VCaP (cell line): ENCODE results near the gene FBXW12.

Experiments used
- H3K27ac ChIP-seq: fragments of 450-650 bp; 2 replicates; pipeline ENCODE4 v1.5.1; 2017
- TF ChIP-seq, protein P1 (sequence below): fragments of 450-650 bp; conservative IDR thresholded peaks from 2 replicates; pipeline ENCODE4 v1.5.1; 2017; ENCODE audit warnings: mild to moderate bottlenecking, moderate library complexity

FBXW12 gene

DNA sequence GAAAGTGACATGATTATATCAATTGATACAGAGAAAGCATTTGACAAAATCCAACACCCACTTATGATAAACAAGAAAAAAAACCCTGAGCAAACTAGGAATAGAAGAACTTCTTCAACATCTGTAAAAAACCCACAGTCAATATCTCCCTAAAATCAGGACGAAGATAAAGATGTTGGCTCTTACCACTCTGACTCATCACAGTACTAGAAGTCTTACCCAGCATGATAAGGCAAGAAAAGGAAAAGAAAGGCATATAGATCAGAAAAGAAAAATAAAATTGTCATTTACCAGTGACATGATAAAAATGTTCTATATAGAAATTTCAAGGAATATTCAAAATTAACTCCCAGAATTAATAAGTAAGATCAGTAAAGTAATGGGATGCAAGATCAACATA lies 7.2 kb upstream of the FBXW12 start:
- H3K27ac ChIP-seq, result no peak overlapping the region
- TF ChIP-seq, protein P1, sequence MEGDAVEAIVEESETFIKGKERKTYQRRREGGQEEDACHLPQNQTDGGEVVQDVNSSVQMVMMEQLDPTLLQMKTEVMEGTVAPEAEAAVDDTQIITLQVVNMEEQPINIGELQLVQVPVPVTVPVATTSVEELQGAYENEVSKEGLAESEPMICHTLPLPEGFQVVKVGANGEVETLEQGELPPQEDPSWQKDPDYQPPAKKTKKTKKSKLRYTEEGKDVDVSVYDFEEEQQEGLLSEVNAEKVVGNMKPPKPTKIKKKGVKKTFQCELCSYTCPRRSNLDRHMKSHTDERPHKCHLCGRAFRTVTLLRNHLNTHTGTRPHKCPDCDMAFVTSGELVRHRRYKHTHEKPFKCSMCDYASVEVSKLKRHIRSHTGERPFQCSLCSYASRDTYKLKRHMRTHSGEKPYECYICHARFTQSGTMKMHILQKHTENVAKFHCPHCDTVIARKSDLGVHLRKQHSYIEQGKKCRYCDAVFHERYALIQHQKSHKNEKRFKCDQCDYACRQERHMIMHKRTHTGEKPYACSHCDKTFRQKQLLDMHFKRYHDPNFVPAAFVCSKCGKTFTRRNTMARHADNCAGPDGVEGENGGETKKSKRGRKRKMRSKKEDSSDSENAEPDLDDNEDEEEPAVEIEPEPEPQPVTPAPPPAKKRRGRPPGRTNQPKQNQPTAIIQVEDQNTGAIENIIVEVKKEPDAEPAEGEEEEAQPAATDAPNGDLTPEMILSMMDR, result no peak

DNA sequence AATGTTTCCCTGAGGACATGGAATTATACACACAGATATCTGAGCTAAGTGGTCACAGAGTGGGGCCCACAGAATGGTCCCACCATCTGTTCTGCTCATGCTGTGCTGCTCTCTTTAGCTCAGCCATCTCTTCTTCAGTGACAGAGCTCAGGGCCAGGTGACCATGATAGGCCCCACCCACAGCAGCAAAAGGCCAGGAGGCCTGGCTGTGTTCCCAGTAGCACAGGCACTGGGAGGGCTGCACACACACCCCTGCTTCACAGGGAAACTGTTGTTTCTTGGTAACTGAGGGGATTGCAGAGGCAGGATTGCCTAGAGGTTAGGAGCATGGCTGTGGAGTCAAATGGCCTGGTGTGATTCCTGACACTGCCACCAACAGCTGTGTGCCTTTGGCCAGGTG lies 4.8 kb upstream of the FBXW12 start:
- H3K27ac ChIP-seq, result no peak overlapping the region; the same call in 1 of the 2 replicates
- TF ChIP-seq, protein P1, result no peak

DNA sequence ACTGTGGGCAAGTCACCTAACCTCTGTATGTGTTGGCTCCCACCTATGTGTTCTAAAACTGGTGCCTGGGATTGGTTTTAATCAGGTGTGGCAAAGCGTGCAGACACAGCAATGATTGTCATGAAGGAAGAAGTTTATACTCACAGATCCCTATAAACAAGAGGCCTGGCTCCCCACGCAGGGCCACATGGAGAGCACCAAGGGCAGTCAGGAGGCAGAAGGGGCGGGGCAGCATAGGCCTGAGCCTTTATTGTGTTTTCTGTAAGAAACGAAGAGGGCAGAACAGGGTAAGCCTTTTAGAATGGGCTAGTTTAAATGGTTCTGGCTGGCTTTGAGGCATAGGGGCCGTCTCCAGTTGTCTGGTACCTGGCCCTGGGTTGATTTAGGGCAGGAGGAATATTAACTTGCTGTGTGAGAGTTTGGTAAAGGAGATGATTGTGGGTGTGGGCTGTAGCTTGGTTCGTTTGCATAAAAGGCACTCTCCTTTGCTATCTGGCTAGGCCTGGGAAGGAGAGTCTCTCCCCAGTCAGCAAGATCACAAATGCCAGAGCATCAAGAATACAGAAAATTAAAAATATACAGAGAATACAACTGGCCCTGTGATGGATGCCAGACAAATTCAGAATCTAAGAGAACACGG lies 2.2 kb upstream of the FBXW12 start:
- H3K27ac ChIP-seq, result no peak overlapping the region
- TF ChIP-seq, protein P1, result no peak

DNA sequence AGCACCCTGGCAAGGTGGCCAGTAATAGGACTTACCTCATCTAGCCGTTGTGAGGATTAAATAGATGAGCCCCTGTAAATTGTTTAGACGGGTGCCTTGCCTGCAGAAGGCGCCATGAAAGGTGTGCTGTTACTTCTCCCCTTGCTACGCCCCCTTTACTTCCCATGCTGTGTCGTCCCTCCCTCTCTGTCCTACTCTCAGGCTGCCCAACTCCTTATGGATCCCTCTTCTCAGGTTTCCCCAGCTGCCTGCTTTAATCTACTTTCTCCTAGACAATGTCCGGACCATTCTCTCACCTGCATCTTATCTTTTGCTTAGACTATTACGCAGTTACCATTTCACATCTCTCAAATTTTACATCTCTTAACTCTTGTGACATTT lies 1.7 kb upstream of the FBXW12 start:
- no peak overlapping the region for H3K27ac ChIP-seq
- TF ChIP-seq, protein P1, result no peak

DNA sequence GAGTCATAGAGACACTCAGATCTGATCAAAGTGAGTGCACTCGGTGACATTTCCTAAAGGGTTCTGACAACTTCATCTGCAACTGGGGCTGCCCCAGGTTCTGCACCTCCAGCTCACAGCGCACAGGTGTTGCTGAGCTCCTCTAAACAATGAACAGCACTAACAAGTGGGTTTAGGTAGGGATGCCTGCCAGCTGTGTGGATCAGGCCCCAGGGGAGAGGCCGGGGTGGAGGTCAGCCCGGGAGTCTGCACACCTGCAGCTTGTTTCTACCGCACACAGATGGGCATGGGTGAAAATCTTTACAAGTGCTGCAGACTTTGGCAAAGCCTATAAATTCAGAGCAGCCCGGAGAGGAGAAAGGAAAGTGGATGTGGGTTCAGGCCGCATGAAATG lies 355 bp downstream of the FBXW12 start:
- TF ChIP-seq, protein P1, result no peak
- no peak overlapping the region for H3K27ac ChIP-seq

DNA sequence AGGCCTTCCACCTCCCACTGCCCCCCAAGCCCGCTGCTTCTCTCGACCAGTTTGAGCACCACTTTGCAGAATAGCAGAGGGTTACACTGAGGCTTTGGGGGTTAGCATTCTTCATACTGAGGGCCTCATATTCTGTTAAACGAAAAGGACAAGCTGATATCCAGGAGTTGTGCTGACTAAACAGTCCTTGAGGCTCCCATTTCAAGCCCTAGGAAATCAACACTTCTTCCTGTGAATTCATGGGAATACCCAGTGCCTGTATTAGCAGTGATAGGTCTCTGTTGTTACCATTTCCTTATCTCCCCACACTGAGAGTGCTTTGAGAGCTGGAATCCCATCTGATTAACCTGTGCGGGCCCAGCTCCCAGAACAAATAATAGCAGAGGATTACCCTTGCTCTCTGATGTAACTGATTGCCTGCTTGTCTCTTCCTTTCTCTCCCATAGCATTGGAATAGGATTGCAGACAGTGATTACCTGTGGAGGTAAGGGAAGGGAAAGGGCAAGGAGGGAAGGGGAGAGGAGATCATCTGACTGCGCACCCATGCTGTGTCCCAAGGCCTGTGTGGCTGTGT lies 930 bp downstream of the FBXW12 start:
- H3K27ac ChIP-seq, result no peak overlapping the region
- TF ChIP-seq, protein P1, result no peak

DNA sequence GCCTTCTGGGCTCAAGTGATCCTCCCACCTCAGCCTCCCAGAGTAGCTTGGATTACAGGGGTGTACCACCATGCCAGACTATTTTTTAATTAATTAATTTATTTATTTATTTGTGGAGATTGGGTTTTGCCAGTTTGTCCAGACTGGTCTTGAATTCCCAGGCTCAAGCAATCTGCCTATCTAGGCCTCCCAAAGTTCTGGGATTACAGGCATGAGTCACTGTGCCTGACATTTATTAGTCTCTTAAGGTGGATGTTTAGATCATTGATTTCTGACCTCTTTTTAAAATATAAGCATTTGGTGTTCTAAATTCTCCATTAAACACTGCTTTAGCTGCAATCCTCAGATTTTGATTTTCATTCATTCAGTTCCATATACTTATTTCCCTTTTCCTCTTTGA lies 15.6 kb downstream of the FBXW12 start:
- TF ChIP-seq, protein P1, result no peak
- H3K27ac ChIP-seq, result no peak overlapping the region
